HTERT RPE-1 (cell line): Measurements from ENCODE around the gene SH3RF2.
"Not testable (repeated sequence)": the region's sequence is repeated elsewhere in the genome, so short reads cannot be mapped to it uniquely, and the experiment has no call there.

Experiments used
- in situ Hi-C: fragments of 300-500 bp; cut with MboI; formaldehyde crosslinking; loops from 4 replicates; pipeline ENCODE4 v1.14.3; 2020; ENCODE audit warnings: low sequenced_read_pairs

Gene SH3RF2

DNA sequence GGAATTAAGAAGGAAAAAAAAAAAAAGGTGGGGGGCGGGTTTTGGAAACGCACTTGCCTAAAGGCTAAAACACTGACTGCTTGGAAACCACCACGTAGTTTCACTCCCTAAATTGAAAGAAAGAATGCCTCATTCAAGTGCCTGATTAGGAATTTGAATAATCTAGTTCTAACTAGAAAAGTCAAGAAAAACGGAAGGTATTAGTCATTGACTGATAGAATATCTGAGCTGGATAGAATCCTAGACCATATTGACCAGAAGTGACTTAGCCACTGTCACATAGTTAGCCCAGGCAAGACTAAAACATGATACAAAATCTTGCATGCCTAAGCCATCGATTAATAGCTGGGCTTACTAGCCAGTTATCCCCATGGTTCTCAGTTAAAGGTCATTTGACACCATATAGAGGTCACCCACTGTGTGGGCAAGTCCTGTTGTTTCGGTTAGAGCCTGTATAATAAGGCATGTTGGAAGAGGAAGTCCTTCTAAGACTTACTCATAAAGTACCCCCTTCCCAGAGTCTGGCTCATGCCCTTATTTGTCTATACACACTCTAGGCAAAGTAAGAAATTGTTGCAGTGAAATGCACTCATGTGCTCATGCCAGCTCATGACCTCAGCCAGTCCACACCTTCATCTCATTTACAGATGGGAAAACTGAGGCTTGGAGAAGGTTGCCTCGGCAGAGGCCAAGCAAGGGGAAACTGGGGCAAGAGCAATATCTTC is 40.2 kb downstream of the SH3RF2 start:
- in situ Hi-C loops: no loop called here

DNA sequence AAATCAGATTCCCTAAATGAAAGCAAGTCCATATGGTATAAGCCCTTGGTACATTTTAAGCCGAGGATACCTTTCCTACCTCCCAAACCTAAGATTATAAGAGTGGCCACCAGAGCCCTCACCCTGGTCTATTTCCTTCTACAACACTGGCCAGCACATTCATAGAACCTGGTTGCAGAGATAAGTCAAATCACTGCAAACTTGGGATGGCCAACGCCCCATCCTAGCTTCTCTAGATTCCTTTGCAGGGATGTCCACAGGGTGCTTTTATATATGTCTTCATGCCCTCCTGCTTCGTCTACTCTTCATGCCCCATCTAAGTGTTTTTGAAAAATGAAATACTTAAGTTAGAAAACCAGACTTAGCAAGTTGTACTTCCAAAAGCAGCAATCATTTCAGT is 41.8 kb downstream of the SH3RF2 start:
- in situ Hi-C loops: no loop called here

DNA sequence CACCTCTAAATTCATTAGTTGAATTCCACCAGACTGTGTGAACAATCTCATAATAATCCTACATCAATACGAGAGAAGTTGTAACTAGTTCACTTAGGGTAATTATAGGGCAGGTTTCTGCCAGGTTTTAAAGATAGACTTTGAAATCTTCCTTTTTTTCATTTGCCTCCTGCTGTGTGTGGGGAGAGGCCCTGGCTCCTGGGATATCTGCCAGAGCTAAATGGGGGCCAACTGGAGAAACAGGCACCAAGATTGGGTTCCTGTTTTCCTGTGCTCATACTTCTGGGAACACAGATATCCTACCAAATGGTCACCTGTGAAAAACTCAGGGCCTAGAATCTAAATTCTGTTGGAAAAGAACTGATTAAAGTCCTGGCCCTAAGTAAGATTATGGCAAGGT is 42.3 kb downstream of the SH3RF2 start:
- in situ Hi-C loops: no loop called here

DNA sequence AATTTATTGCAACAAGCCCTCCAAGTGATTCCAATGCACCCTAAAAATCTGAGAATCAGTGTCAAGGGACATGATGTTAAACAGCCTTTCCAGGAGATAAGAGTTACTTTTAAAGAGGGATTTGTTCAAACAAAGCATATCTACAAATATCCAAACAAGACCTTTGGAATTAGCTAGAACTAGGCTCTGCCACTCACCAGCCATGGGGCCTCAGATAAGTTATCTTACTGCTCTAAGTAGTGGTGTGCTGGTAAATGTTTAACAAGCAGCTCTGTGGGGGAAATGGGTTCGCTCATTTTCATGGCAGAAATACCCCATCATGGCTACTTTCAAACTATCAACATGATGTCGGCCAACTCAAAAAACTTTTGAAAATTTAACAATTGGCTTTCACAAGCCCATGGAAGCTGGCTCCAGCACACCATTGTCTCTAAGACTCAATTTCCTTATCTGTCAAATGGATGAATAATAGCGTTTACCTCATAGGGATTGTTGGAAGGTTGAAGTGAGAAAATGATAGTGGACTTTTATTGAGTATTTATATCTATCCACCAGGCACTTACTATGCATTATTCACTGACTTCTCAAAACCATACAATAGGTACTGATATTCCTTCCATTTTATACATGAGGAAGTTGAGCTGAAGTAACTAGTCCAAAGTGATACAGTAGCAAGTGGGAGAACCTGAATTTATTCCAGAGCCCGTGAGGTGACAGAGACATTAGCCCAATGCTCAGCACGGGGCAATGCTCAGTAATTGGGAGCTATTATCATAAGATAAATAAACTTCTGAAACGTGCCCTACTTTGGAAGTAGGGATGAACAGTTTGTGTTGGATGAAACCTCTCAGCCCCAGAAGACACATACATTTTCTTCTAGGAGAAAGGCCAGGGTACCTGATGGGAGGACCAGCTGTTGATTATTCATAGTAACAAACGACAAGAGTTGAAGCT is 43.2 kb downstream of the SH3RF2 start:
- in situ Hi-C loops: no loop called here

DNA sequence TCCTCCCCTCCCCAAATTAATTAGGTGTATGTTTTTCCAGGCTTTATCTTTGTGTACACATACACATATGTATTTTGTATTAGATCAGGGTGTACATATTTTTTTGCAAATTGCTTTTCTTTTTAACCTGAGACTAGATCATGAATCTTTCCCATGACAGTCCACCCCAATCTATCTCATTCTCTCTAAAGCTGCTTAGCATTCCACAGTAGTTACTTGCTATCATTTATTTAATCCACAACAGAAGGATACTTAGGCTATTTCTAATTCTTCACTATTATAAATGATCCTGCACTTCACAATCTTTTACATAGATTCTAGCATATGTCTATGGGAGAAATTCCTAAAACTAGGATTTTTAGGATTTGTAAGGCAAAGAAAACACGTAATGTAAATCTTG is 43.9 kb downstream of the SH3RF2 start:
- in situ Hi-C loops: no loop called here

DNA sequence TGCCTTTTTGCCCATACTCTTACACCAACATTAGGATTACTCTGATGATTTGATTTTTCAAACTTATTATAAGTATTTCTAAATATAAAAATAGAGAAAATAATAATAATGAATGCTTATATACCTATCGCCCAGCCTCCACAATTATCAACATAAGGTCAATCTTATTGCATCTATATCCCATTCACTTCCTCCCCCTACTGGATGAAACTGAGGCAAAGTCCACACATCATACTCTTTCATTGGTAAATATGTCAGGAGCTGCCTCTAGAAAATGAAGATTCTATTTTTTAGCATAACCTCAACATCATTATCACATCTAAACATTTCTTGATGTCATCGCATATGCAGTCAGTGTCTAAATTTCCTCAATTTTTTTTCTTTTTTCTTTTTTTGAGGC is 44.3 kb downstream of the SH3RF2 start:
- in situ Hi-C loops: no loop called here

DNA sequence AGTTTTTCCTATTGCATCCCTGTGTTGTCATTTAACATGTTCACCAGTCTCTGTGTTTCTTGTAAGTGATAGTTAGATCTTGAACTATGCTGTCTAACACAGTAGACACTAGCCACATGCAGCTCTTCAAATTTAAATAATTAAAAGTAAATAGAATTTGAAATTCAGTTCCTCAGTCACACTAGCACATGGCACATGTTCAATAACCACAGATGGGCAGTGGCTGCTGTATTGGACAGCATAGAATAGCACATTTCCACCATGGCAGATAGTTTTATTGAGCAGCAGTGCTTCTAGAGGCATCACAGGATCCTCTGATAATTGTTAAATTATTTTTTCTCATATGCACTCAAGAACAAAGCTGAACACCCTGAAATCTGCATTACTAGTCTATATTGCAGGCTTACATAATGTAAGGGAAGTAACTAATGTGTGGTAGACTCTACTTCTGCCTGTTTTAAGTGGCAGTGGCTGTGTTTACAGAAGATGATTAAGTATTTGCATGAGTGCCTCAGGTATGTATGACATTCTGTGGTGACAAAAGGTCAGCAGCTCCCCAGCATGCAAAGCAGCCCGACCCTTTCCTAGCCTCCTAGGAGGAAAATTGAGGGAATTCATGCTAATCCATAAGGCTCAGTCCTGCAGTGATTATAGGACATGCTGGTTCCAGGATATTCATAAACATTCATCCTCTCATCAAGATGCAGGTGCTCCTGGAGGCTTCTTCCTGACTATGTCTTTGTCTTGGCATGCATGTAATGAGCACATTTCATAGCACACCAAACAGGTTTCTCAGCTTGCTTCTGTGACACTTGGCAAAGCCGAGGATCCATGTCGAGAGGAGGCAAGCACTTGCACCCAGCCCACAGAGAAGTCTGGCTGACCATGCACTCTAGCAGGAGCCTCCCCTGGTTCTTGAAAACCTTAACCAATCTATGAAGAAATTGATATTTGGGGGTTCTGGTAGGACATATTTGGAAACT is 45.5 kb downstream of the SH3RF2 start:
- in situ Hi-C loops: no loop called here

DNA sequence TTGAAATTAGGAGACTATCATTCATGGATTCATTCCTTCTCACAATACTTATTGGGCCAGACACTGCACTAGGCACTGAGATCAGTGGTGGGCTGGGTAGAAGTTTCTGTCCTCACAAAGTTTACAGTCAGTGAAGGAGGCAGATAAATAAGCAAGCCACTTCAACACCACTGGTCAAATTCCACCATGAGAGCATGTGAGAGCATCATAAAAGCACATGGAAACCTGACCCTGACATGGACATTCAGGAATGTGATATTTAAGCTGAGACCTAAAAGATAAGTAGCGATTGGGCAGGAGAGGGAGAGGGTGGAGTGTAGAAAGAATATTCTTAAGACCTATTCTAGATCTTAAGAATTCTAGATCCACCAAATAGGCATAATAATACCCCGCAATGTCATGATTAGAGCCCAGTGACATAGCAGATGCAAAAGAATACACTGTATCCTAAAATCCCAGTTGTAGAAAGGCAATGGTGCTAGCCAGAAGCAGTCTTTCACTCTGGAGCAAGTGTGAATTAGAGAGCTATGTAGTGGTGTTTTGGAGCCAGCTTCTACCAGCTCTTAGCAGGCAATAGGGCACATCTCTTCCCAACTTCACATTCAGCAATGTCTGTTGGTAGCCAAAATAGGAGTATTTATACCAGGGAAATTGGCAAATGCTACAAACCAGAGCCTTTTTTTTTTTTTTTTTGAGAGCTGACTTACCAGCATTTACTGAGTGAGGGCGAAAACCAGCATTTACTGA is 46.4 kb downstream of the SH3RF2 start:
- in situ Hi-C loops: no loop called here

DNA sequence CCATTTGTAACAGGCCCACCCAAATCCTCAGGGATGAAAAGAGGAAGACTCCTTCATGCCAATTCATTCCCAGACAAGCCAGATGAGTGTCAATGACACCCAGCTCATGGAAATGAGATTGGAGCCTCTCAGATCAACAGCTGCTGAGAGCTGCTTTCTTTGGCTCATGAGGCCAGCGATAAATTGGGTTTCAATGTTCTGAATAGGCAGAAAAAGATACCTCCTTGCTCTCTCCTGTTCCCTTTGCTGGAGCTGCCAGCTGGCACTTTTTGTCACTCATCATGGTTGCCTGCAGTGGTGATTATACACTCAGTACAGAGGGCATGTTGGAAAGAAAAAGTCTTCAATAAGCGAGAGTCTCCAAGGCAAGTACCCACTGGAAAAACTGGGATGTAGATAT is 47.1 kb downstream of the SH3RF2 start:
- in situ Hi-C loops: no loop called here

DNA sequence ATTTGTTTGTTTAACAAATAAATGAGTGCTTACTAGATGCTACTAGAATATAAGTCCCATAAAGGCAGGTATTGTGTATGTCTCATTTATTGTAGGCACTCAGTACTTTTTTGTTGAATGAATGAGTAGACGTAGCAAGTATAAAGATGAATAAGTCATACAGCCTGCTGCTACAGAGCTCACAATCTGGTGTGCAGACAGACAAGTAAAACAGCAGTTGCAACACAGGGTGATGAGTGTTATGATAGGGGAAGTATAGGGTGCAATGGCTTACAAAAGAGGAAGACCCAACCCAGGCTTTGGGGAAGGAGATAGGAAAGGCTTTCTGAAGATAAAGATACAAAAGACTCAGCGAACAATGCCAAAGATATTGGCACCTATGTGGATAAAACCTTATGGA is 47.7 kb downstream of the SH3RF2 start:
- in situ Hi-C loops: no loop called here

DNA sequence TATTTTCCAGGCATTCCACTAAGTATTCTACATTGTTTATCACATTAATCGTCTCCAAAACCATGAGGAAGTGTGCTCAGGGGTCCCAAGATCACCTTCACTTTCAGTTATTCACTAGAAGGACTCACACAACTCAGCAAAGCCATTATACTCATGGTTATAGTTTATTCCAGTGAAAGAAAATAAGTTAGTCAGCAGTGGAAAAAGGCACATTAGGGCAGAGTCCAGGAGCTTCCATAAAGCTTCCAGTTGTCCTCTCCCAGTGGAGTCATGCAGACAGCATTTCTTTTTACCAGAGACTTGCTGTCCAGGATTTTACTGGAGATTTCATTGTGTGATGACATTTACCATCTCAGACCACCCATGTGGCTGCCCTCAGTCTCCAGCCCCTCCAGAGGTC is 51.5 kb downstream of the SH3RF2 start:
- in situ Hi-C loops: no loop called here

DNA sequence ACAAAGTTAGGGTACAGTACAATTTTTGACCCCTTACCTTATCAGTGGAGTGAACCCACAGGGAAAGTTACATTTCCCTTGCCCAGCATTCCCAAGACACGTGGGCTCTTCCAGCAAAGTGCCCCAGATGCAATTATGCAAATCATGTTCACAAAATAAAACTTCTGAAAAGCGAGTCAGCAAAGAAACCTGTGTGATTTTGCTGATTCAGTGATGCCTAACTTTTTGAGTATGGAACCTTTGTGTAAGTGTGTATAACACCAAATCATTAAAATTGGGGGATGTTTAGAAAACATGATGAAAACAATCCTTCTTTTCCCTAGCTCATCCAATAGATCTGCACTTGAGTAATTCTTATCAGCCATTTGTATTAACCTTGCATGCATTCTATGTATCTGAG is 52.6 kb downstream of the SH3RF2 start:
- in situ Hi-C loops: no loop called here

DNA sequence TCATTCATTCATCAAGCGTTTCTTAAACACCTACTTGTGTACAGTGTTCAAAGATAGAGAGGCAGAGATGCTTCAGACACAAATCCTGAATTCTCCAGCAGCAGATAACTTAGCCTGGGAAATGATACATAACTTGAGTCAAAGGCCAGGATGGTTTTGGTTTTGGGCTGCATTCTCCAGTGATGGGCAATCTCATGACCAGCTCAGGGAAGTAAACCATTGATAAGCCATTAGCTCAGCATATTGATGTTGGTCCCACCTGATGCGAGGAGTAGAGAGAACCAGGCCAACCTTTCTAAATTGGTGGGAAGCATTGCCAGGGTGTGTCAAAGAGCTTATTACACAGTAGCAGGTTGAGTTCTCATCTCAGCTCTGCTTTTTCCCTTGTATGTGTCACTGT is 53.0 kb downstream of the SH3RF2 start:
- in situ Hi-C loops: no loop called here

DNA sequence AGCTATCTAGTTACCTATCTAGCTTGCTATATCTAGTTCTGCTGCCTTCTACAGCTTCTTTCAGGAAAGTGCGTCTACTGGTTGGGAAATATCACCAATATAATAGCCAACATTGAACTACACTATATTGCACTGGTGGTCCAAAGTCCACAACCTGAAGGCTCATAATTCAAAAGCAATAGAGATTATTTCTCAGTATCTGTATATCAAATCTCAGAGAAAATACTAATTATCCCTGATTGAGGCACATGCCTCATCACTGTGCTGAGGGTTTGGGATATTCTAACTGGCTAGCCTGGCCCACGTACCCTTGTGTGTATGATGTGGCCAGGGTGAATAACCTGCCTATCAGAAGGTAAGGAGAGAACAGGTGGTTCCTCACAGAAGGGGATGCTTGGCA is 53.8 kb downstream of the SH3RF2 start:
- in situ Hi-C loops: no loop called here

DNA sequence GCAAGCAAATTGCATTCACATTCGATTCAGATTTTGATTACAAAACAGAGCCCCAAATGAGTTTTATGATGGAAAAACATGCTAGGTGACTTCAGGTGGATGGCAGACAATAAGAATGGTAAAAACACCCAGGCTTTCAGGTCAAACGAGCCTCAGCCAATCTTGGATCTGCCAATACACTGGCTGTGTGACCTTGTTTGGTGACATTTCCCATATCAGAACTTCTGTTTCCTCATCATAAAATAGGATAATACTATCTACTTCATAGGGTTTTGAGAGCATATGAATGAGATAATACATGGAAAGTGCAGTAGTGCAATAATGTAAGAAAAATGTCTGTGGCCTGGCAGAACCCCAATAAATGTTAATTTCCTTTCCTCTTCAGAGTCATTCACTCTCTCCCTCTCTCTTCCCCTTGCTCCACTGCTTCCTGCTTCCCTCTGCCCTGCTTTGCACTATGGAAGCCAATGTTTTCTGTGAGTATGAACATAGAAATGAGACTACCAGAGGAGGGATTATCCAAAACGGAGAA is 54.7 kb downstream of the SH3RF2 start:
- in situ Hi-C loops: no loop called here

DNA sequence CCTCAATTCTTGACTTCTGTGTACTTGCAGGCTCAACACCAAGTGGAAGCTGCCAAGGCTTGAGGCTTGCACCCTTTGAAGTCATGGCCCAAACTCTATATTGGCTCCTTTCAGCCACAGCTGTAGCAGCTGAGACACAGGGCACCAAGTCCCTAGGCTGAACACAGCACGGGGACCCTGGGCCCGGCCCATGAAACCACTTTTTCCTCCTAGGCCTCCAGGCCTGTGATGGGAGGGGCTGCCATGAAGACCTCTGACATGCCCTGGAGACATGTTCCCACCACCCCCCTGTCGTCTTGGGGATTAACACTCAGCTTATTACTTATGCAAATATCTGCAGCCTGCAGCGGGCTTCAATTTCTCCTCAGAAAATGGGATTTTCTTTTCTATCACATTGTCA is 57.2 kb downstream of the SH3RF2 start:
- in situ Hi-C loops: not testable (repeated sequence)

DNA sequence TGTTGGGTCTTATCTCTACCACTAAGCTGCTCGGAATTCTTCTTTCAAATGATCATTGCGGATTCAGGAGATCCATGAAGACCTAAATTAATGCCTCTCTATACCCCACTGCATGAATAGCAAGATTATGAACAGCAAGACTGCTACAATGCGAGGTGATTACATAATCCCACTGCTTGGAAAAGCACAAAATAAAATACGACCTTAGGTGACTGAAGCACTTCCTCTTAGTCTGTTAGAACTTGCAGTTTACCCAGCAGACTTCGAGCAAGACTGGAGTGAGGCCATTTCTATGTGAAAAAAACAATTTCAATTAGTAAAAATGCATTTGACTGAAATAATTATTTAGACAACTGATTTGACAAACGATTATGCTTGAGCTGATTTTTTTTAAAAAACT is 59.8 kb downstream of the SH3RF2 start:
- in situ Hi-C loops: no loop called here

DNA sequence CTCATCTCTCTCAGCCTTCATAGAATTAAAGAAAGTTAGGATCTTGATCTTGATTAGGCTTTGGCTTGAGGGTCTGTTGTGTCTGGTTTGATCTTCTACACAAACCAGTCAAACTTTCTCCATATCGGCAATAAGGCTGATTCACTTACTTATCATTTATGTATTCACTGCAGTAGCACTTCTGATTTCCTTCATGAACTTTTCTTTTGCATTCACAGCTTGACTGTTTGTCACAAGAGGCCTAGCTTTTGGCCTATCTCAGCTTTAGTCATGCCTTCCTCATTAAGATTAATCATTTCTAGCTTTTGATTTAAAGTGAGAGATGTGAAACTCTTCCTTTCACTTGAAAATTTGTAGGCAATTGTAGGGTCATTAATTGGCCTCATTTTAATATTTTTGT is 62.8 kb downstream of the SH3RF2 start:
- in situ Hi-C loops: no loop called here

DNA sequence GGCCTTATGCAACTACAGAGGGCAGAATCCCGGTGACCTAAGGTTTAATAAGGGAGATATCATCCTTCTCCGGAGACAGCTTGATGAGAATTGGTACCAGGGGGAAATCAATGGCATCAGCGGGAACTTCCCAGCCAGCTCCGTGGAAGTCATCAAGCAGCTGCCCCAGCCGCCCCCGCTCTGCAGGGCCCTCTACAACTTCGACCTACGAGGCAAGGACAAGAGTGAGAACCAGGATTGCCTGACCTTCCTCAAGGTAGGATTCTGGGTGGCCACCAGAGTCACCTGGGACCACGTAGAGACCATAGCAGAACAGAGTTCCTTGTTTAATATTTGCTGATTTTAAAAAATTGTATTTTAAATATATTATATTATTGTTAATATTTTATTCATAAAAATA is 63.7 kb downstream of the SH3RF2 start:
- in situ Hi-C loops: no loop called here

DNA sequence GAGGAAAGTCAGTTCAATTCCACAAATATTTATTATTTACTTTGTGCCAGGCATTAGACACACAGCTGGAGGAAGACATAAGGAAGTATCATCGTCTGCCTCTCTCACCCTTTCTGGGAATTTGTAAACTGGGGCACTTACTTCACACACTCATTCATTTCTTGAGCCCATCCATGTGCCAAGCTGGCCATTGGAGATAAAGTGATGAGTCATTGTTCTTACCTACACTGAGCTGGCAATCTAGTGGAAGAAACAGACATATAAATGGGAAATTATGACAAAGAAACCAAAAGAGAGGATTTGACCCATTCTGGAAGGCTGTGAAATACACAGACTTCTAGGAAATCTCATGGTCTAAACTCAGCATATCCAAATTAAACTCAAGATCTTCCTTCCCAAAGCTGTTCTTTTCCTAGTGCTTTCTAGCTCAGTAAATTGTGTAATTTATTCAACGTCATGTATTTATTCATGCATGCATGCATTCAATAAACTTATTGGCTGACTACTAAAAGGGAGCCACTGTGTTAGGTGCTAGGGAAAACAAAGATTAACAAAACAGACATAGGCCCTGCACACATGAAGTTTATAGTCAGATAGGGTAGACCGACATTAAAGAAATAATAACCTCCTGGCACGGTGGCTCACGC is 65.3 kb downstream of the SH3RF2 start:
- in situ Hi-C loops: no loop called here
